GM23338 (cell line): ENCODE results near the gene LCN10. TPM values are rescaled to one million over a fixed set of nuclear protein-coding genes. Genes with fewer than 3 reads are reported as not detected.
"Not testable (repeated sequence)": the region's sequence is repeated elsewhere in the genome, so short reads cannot be mapped to it uniquely, and the experiment has no call there.

Source experiments
- ATAC-seq: fragments of 200-7000 bp; cut with Tn5 transposase; 3 replicates; pipeline ENCODE4 v1.9.1; 2020
- DNase-seq: peaks from one replicate; pipeline ENCODE4 v3.0.0-alpha.2; 2015; ENCODE audit warnings: low spot score
- H2AFZ ChIP-seq: fragments of 200-600 bp; sonication (generic); 2 replicates; pipeline ENCODE4 v1.8.0; 2016; ENCODE audit warnings: antibody characterized with exemption, mild to moderate bottlenecking, moderate library complexity
- H3F3A ChIP-seq: fragments of 200-600 bp; sonication (generic); replicated peaks from 2 replicates; pipeline ENCODE4 v1.8.0; 2017; ENCODE audit warnings: antibody characterized with exemption, mixed run types, low read depth
- H3K27ac ChIP-seq: fragments of 200-600 bp; sonication (generic); 2 replicates; pipeline ENCODE4 v1.6.1; 2016; ENCODE audit warnings: low read depth
- H3K27me3 ChIP-seq: fragments of 200-600 bp; sonication (generic); 2 replicates; pipeline ENCODE4 v1.8.0; 2016; ENCODE audit warnings: mild to moderate bottlenecking, mixed run types, moderate library complexity; ENCODE audit not compliant: insufficient read depth
- H3K36me3 ChIP-seq: fragments of 200-600 bp; sonication (generic); 2 replicates; pipeline ENCODE4 v1.8.0; 2016; ENCODE audit warnings: mild to moderate bottlenecking; ENCODE audit not compliant: insufficient read depth
- H3K4me1 ChIP-seq: fragments of 200-600 bp; sonication (generic); 2 replicates; pipeline ENCODE4 v1.8.0; 2016; ENCODE audit warnings: mild to moderate bottlenecking, moderate library complexity; ENCODE audit not compliant: insufficient read depth
- H3K4me2 ChIP-seq: fragments of 200-600 bp; sonication (generic); 2 replicates; pipeline ENCODE4 v1.7.1; 2017; ENCODE audit warnings: mixed run types
- H3K4me3 ChIP-seq: fragments of 200-600 bp; sonication (generic); 2 replicates; pipeline ENCODE4 v1.6.1; 2016; ENCODE audit warnings: mixed run types
- H3K79me2 ChIP-seq: fragments of 200-600 bp; sonication (generic); replicated peaks from 2 replicates; pipeline ENCODE4 v1.8.0; 2017; ENCODE audit warnings: mild to moderate bottlenecking; ENCODE audit not compliant: insufficient read depth
- H3K9me2 ChIP-seq: fragments of 200-600 bp; sonication (generic); 2 replicates; pipeline ENCODE4 v1.8.0; 2017; ENCODE audit not compliant: insufficient read depth
- H4K20me1 ChIP-seq: fragments of 200-600 bp; sonication (generic); replicated peaks from 2 replicates; pipeline ENCODE4 v1.8.0; 2017; ENCODE audit warnings: mild to moderate bottlenecking; ENCODE audit not compliant: insufficient read depth
- H3K27ac Mint-ChIP-seq: 2 replicates; pipeline ENCODE4 v1.8.0; 2020; ENCODE audit warnings: inconsistent platforms, mild to moderate bottlenecking, moderate library complexity, mixed read lengths
- H3K27me3 Mint-ChIP-seq: 3 replicates; pipeline ENCODE4 v1.8.0; 2022; ENCODE audit warnings: low read depth, mild to moderate bottlenecking, moderate library complexity, mixed read lengths, inconsistent platforms; ENCODE audit not compliant: insufficient read depth, poor library complexity
- H3K36me3 Mint-ChIP-seq: 3 replicates; pipeline ENCODE4 v1.8.0; 2021; ENCODE audit warnings: low read depth, mild to moderate bottlenecking, inconsistent platforms, moderate library complexity, mixed read lengths
- H3K4me1 Mint-ChIP-seq: 3 replicates; pipeline ENCODE4 v1.8.0; 2020; ENCODE audit warnings: mild to moderate bottlenecking, inconsistent platforms, mixed read lengths
- H3K4me3 Mint-ChIP-seq: 3 replicates; pipeline ENCODE4 v1.8.0; 2021; ENCODE audit warnings: moderate library complexity, mild to moderate bottlenecking, inconsistent platforms, mixed read lengths
- H3K9me3 Mint-ChIP-seq: 3 replicates; pipeline ENCODE4 v1.8.0; 2020; ENCODE audit warnings: moderate library complexity, mild to moderate bottlenecking, inconsistent platforms, mixed read lengths
- CREB1 ChIP-seq: fragments of 250-450 bp; sonication (Bioruptor Pico); IDR thresholded peaks from 2 replicates; pipeline ENCODE4 v1.5.0; 2020; ENCODE audit warnings: low read depth, mild to moderate bottlenecking, moderate library complexity
- CTCF ChIP-seq, 2 experiments: fragments of 200-600 bp in 1 of 2; sonication (generic) in 1 of 2; conservative IDR thresholded peaks; 2 replicates each; pipeline versions ENCODE4 v1.5.1 to v1.6.1; 2016 to 2017; ENCODE audit warnings: antibody characterized with exemption in 2 of 2, low read depth in 2 of 2, mild to moderate bottlenecking in 2 of 2, moderate library complexity in 1 of 2
- EZH2 ChIP-seq: fragments of 200-600 bp; sonication (generic); IDR thresholded peaks from one replicate; pipeline ENCODE4 v1.8.0; 2017; ENCODE audit warnings: antibody characterized with exemption, mild to moderate bottlenecking, low read depth; ENCODE audit not compliant: unreplicated experiment
- EZH2phosphoT487 ChIP-seq: fragments of 200-600 bp; sonication (generic); IDR thresholded peaks from one replicate; pipeline ENCODE4 v1.8.1; 2018; ENCODE audit warnings: antibody characterized with exemption; ENCODE audit not compliant: unreplicated experiment
- polyA plus RNA-seq: library from polyadenylated mRNA; unstranded; fragments of >200 nt; fragmentation: Nextera tagmentation; extraction: Ambion mirVana; gene quantifications from 2 replicates; pipeline ENCODE4 v1.2.1, GENCODE V29; 2016
- total RNA-seq: library from RNA; depleted of rRNA; stranded (reverse); fragments of >200 nt; shearing (Covaris generic); gene quantifications from 2 replicates; pipeline ENCODE4 v1.2.3, GENCODE V29; 2014
- TF ChIP-seq, protein P1 (sequence below): IDR thresholded peaks from 2 replicates; pipeline ENCODE4 v1.6.1; 2016; ENCODE audit warnings: antibody characterized with exemption
- TF ChIP-seq, protein P2 (sequence below): fragments of 250-450 bp; sonication (Bioruptor Pico); IDR thresholded peaks from 2 replicates; pipeline ENCODE4 v1.5.0; 2020; ENCODE audit warnings: mild to moderate bottlenecking, moderate library complexity

The LCN10 gene
- total and polyA plus RNA-seq, 2 experiments from 2014 or later = 0.45 to 0.74 TPM

DNA sequence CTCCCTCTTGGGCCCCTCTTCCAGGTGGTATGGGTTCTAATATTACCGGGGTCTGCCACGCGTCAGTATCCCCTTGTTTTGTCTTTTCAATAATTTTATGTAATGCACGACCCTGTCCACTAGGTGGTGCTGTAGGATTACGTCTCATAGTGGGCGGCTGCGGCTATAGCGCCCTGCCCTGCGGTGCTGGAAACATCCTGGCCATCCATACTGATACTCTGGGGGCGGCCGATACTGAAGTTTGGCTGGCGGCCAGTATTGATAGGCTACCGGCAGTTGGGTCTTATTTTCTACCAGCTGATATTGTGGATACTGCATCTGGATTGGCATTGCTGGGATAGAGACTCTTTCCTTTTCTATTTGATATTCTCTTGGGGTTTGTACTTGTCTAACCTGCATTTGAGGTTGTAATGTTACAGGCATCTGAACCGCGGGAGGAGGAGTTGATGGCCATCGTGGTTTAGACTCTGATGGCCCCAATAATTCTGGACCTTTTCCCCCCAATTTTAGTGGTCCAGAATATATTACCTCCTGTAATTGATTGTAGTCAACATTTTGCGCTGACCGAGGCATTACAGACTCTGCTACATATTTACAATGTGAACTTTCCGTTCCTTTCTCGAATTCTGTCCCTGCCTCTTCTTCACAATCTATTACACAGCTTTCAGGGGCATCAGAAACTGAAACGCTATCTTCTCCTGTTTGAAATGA is 45.1 kb upstream of the LCN10 start:
- no peak overlapping the region for H3K27ac Mint-ChIP-seq
- H3K4me1 ChIP-seq = peaks cover 4% of the 10 kb centered on the region; the same call in 1 of the 2 replicates
- H3K4me2 ChIP-seq = no peak overlapping the region
- peaks cover 9% of the 10 kb centered on the region for H4K20me1 ChIP-seq
- H2AFZ ChIP-seq = no peak overlapping the region
- no peak overlapping the region for H3K27ac ChIP-seq
- H3K27me3 Mint-ChIP-seq = peaks cover 7% of the 10 kb centered on the region
- no peak overlapping the region for H3K4me3 Mint-ChIP-seq
- no peaks in the 10 kb centered on the region for H3K36me3 ChIP-seq
- peaks cover 5% of the 10 kb centered on the region; the same call in 2 of the 3 replicates for H3K36me3 Mint-ChIP-seq
- no peaks in the 10 kb centered on the region for H3K9me3 Mint-ChIP-seq
- peak; percentile 92 for DNase-seq
- 0 out of 2 replicates have a peak, but pooled peaks cover 4% of the 10 kb centered on the region for H3K79me2 ChIP-seq
- H3K27me3 ChIP-seq = no peaks in the 10 kb centered on the region
- ATAC-seq = peak; percentile 18
- peaks cover 10% of the 10 kb centered on the region for H3K4me1 Mint-ChIP-seq
- H3K9me2 ChIP-seq = no peaks in the 10 kb centered on the region
- no peak overlapping the region for H3K4me3 ChIP-seq
- TF ChIP-seq EZH2phosphoT487 (no peak), EZH2 (no peak), CTCF (conservative IDR thresholded peaks at IDR 0.05; ENCODE audit: low read depth in 2 of 2) (peak; percentile 84 to 97), CREB1 (CRISPR knock-in tag) (0 out of 2 replicates have a peak, but pooled peaks have one; percentile 28)
- 0 out of 2 replicates have a peak, but pooled peaks cover 3% of the 10 kb centered on the region for H3F3A ChIP-seq

GRCh38 chr9:136786983-136787382 is 44.2 kb upstream of the LCN10 start:
- not testable (repeated sequence) for H3K4me3 Mint-ChIP-seq, H3K4me3 ChIP-seq, H3K27ac Mint-ChIP-seq, DNase-seq, H2AFZ ChIP-seq, H3K79me2 ChIP-seq, H3K27me3 Mint-ChIP-seq, H3K4me1 Mint-ChIP-seq, H3K9me2 ChIP-seq, H3K4me1 ChIP-seq, H3K4me2 ChIP-seq, H3K9me3 Mint-ChIP-seq, ATAC-seq, H3K36me3 ChIP-seq, H4K20me1 ChIP-seq, H3K27ac ChIP-seq, H3F3A ChIP-seq, H3K27me3 ChIP-seq, H3K36me3 Mint-ChIP-seq

DNA sequence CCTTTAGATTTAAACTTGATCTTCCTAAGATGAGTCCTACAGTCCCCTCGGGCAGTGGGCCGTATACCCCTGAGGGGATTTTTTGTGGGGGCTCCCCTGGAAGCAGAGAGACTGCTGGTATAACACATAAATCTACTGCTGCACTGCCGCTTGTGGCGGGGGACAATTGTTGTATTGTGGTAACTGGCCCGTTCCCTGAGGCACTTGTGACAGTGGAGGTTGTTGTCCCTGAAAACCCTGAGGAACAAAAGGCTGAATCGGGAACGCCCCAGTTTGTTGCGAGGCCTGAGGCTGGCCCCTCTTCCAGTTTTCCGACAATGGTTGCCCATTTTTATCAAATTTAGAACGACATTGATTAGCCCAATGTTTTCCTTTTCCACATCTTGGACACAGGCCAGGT is 43.7 kb upstream of the LCN10 start:
- Histone ChIP-seq H3K4me1 (no peaks in the 10 kb centered on the region), H3K27ac (no peak overlapping the region), H3K4me2 (no peak overlapping the region), H3K4me3 (no peak overlapping the region), H4K20me1 (no peaks in the 10 kb centered on the region), H3K36me3 (no peaks in the 10 kb centered on the region), H2AFZ (no peak overlapping the region), H3K9me2 (no peaks in the 10 kb centered on the region), H3K79me2 (no peaks in the 10 kb centered on the region), H3K27me3 (no peaks in the 10 kb centered on the region), H3F3A (no peaks in the 10 kb centered on the region)
- Mint-ChIP-seq H3K36me3 (no peaks in the 10 kb centered on the region), H3K9me3 (no peaks in the 10 kb centered on the region), H3K27me3 (peaks cover 4% of the 10 kb centered on the region), H3K27ac (no peak overlapping the region), H3K4me1 (peaks cover 6% of the 10 kb centered on the region; the same call in 2 of the 3 replicates), H3K4me3 (no peak overlapping the region)
- ATAC-seq = no peak
- no peak for DNase-seq
- TF ChIP-seq, protein P1, sequence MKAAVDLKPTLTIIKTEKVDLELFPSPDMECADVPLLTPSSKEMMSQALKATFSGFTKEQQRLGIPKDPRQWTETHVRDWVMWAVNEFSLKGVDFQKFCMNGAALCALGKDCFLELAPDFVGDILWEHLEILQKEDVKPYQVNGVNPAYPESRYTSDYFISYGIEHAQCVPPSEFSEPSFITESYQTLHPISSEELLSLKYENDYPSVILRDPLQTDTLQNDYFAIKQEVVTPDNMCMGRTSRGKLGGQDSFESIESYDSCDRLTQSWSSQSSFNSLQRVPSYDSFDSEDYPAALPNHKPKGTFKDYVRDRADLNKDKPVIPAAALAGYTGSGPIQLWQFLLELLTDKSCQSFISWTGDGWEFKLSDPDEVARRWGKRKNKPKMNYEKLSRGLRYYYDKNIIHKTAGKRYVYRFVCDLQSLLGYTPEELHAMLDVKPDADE = no peak
- TF ChIP-seq, protein P2, sequence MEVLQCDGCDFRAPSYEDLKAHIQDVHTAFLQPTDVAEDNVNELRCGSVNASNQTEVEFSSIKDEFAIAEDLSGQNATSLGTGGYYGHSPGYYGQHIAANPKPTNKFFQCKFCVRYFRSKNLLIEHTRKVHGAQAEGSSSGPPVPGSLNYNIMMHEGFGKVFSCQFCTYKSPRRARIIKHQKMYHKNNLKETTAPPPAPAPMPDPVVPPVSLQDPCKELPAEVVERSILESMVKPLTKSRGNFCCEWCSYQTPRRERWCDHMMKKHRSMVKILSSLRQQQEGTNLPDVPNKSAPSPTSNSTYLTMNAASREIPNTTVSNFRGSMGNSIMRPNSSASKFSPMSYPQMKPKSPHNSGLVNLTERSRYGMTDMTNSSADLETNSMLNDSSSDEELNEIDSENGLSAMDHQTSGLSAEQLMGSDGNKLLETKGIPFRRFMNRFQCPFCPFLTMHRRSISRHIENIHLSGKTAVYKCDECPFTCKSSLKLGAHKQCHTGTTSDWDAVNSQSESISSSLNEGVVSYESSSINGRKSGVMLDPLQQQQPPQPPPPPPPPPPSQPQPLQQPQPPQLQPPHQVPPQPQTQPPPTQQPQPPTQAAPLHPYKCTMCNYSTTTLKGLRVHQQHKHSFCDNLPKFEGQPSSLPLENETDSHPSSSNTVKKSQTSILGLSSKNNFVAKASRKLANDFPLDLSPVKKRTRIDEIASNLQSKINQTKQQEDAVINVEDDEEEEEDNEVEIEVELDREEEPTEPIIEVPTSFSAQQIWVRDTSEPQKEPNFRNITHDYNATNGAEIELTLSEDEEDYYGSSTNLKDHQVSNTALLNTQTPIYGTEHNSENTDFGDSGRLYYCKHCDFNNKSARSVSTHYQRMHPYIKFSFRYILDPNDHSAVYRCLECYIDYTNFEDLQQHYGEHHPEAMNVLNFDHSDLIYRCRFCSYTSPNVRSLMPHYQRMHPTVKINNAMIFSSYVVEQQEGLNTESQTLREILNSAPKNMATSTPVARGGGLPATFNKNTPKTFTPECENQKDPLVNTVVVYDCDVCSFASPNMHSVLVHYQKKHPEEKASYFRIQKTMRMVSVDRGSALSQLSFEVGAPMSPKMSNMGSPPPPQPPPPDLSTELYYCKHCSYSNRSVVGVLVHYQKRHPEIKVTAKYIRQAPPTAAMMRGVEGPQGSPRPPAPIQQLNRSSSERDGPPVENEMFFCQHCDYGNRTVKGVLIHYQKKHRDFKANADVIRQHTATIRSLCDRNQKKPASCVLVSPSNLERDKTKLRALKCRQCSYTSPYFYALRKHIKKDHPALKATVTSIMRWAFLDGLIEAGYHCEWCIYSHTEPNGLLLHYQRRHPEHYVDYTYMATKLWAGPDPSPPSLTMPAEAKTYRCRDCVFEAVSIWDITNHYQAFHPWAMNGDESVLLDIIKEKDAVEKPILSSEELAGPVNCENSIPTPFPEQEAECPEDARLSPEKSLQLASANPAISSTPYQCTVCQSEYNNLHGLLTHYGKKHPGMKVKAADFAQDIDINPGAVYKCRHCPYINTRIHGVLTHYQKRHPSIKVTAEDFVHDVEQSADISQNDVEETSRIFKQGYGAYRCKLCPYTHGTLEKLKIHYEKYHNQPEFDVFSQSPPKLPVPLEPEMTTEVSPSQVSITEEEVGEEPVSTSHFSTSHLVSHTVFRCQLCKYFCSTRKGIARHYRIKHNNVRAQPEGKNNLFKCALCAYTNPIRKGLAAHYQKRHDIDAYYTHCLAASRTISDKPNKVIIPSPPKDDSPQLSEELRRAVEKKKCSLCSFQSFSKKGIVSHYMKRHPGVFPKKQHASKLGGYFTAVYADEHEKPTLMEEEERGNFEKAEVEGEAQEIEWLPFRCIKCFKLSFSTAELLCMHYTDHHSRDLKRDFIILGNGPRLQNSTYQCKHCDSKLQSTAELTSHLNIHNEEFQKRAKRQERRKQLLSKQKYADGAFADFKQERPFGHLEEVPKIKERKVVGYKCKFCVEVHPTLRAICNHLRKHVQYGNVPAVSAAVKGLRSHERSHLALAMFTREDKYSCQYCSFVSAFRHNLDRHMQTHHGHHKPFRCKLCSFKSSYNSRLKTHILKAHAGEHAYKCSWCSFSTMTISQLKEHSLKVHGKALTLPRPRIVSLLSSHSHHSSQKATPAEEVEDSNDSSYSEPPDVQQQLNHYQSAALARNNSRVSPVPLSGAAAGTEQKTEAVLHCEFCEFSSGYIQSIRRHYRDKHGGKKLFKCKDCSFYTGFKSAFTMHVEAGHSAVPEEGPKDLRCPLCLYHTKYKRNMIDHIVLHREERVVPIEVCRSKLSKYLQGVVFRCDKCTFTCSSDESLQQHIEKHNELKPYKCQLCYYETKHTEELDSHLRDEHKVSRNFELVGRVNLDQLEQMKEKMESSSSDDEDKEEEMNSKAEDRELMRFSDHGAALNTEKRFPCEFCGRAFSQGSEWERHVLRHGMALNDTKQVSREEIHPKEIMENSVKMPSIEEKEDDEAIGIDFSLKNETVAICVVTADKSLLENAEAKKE = no peak
